ENCODE results near the gene GIMD1.

GIMD1 gene

GRCh38 chr4:106315476-106315967, 53.1 kb downstream of the GIMD1 start:
- DNase-seq (ENCODE audit: low read depth): peak; percentile 6

GRCh38 chr4:106314960-106315359, 53.6 kb downstream of the GIMD1 start:
- DNase-seq (ENCODE audit: low read depth): no peak

- DNase-seq (ENCODE audit: low read depth): no peak
Measured at GRCh38 chr4:106312997-106313522, 55.5 kb downstream of the GIMD1 start.

GRCh38 chr4:106312377-106312776, 56.2 kb downstream of the GIMD1 start:
- DNase-seq (ENCODE audit: low read depth): no peak
